ENCODE measurements around the gene EIF4G3. TPM values are rescaled to one million over a fixed set of nuclear protein-coding genes. Genes with fewer than 3 reads are reported as not detected.
"Not testable (repeated sequence)": the region's sequence is repeated elsewhere in the genome, so short reads cannot be mapped to it uniquely, and the experiment has no call there.

EIF4G3 gene
- total RNA-seq, 1 donor: 58.6 TPM

DNA sequence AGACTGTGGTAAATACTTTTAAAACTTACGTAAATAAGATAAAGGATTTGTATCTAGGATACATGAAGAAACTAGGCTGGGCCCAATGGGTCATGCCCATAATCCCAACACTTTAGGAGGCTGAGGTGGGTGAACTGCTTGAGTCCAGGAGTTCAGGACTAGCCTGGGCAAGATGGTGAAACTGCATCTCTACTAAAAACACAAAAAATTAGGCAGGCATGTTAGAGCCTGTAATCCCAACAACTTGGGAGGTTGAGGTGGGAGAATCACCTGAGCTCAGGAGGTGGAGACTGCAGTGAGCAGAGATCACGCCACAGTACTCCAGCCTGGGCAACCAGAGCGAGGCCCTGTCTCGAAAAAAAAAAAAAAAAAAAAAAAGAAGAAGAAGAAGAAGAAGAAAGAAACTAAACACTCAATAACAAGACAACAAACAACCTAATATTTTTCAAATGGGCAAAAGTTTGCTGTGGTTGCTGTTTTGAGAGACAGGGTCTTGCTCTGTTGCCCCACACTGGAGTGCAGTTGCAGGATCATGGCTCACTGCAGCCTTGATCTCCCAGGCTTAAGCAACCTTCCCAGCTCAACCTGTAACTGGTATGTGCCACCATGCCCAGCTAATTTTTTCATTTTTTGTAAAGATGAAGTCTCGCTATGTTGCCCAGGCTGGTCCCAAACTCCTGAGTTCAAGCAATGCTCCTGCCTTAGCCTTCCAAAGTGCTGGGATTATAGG is 78.3 kb downstream of the EIF4G3 start:
- TF ChIP-seq, protein P1, sequence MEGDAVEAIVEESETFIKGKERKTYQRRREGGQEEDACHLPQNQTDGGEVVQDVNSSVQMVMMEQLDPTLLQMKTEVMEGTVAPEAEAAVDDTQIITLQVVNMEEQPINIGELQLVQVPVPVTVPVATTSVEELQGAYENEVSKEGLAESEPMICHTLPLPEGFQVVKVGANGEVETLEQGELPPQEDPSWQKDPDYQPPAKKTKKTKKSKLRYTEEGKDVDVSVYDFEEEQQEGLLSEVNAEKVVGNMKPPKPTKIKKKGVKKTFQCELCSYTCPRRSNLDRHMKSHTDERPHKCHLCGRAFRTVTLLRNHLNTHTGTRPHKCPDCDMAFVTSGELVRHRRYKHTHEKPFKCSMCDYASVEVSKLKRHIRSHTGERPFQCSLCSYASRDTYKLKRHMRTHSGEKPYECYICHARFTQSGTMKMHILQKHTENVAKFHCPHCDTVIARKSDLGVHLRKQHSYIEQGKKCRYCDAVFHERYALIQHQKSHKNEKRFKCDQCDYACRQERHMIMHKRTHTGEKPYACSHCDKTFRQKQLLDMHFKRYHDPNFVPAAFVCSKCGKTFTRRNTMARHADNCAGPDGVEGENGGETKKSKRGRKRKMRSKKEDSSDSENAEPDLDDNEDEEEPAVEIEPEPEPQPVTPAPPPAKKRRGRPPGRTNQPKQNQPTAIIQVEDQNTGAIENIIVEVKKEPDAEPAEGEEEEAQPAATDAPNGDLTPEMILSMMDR (IDR thresholded peaks at IDR 0.05; ENCODE audit: insufficient read depth, low read length): no peak
- DNase-seq (ENCODE audit: low read depth): no peak
- H3K4me3 ChIP-seq (ENCODE audit: low read depth, low read length): no peak overlapping the region

DNA sequence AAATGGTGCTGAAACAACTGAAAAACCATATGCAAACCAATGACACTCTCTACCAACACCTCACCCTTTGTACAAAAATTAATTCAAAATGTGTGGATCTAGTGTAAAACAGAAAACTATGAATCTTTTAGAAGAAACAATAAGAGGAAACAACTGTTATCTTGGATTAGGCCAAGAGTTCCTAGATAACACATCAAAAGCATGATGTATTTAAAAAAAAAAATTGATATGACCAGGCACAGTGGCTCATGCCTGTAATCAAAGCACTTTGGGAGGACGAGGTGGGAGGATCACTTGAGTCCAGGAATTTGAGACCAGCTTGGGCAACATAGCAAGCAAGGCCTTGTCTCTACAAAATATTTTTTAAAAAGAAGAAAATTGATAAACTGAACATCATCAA is 79.0 kb downstream of the EIF4G3 start:
- no peak overlapping the region for H3K4me3 ChIP-seq (ENCODE audit: low read depth, low read length)
- TF ChIP-seq, protein P1 (IDR thresholded peaks at IDR 0.05; ENCODE audit: insufficient read depth, low read length): no peak
- no peak for DNase-seq (ENCODE audit: low read depth)

DNA sequence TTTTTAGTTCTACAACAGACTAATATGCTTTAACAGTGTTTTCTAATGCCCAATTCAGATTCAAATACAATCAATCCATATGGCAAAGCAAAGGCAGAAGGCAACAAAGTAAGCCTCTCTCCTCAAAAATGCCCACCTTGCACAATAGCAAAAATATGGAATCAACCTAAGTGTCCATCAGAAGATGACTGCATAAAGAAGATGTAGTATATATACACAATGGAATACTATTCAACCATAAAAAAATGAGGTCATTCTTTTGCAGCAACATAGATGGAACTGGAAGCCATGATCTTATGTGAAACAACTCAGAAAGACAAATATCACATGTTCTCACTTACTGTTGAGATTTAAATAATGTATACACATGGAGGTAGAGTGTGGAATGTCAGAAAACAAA is 80.7 kb downstream of the EIF4G3 start:
- TF ChIP-seq, protein P1 (IDR thresholded peaks at IDR 0.05; ENCODE audit: insufficient read depth, low read length): no peak
- DNase-seq (ENCODE audit: low read depth): no peak
- H3K4me3 ChIP-seq (ENCODE audit: low read depth, low read length): no peak overlapping the region

DNA sequence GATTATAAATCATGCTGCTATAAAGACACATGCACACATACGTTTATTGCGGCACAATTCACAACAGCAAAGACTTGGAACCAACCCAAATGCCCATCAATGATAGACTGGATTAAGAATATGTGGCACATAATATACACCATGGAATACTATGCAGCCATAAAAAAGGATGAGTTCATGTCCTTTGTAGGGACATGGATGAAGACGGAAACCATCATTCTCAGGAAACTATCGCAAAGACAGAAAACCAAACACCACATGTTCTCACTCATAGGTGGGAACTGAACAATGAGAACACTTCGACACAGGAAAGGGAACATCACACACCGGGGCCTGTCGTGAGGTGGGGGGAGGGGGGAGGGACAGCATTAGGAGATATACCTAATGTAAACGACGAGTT is 82.4 kb downstream of the EIF4G3 start:
- not testable (repeated sequence) for DNase-seq (ENCODE audit: low read depth); H3K4me3 ChIP-seq (ENCODE audit: low read depth, low read length)

DNA sequence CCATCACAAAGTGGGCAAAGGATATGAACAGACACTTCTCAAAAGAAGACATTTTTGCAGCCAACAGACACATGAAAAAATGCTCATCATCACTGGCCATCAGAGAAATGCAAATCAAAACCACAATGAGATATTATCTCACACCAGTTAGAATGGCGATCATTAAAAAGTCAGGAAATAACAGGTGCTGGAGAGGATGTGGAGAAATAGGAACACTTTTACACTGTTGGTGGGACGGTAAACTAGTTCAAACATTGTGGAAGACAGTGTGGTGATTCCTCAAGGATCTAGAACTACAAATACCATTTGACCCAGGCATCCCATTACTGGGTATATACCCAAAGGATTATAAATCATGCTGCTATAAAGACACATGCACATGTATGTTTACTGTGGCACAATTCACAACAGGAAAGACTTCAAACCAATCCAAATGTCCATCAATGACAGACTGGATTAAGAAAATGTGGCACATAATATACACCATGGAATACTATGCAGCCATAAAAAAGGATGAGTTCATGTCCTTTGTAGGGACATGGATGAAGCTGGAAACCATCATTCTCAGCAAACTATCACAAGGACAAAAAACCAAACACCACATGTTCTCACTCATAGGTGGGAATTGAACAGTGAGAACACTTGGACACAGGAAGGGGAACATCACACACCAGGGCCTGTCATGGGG is 83.3 kb downstream of the EIF4G3 start:
- DNase-seq (ENCODE audit: low read depth); H3K4me3 ChIP-seq (ENCODE audit: low read depth, low read length): not testable (repeated sequence)

DNA sequence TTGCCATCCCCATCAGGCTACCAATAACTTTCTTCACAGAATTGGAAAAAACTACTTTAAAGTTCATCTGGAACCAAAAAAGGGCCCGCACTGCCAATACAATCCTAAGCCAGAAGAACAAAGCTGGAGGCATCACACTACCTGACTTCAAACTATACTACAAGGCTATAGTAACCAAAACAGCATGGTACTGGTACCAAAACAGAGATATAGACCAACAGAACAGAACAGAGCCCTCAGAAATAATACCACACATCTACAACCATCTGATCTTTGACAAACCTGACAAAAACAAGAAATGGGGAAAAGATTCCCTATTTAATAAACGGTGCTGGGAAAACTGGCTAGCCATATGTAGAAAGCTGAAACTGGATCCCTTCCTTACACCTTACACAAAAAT is 84.2 kb downstream of the EIF4G3 start:
- not testable (repeated sequence) for DNase-seq (ENCODE audit: low read depth); H3K4me3 ChIP-seq (ENCODE audit: low read depth, low read length)

DNA sequence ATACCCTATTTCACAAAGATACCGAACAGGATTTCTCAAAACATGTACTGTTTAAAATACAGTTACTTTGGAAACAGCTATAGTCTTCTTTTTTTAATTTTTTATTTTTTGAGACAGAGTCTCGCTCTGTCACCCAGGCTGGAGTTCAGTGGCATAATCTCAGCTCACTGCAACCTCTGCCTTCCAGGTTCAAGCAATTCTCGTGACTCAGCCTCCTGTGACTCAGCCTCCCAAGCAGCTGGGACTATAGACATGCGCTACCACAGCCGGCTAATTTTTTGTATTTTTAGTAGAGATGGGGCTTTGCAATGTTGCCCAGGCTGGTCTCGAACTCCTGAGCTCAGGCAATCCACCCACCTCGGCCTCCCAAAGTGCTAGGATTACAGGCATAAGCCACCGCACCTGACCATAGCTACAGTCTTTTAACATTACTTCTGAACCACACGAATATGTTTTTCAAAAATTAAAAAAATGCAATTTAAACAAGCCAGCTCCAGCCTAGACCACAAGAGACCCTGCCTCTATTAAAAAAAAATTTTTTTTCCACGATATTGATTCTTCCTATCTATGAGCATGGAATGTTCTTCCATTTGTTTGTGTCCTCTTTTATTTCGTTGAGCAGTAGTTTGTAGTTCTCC is 85.5 kb downstream of the EIF4G3 start:
- not testable (repeated sequence) for H3K4me3 ChIP-seq (ENCODE audit: low read depth, low read length)
- DNase-seq (ENCODE audit: low read depth): peak; percentile 80

DNA sequence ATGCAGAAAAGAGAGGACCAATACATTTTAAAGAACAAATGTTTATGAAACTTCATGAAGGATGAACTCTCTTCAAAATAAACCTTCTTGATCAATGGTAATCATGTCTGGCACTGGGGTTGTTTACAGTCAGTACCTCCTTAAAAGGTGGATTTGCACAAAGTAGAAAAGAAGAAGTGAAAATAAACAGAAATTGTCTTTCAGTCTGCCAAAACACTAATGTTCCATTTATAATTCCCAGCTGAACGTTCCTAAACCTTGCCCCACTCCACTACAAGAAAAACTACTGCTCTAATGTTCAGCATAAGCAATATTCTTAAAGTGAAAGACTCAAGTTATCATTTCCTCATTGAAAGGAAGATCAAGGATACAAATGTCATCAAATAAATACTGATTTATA is 86.2 kb downstream of the EIF4G3 start:
- no peak overlapping the region for H3K4me3 ChIP-seq (ENCODE audit: low read depth, low read length)
- no peak for DNase-seq (ENCODE audit: low read depth)
- TF ChIP-seq, protein P1 (IDR thresholded peaks at IDR 0.05; ENCODE audit: insufficient read depth, low read length): no peak

DNA sequence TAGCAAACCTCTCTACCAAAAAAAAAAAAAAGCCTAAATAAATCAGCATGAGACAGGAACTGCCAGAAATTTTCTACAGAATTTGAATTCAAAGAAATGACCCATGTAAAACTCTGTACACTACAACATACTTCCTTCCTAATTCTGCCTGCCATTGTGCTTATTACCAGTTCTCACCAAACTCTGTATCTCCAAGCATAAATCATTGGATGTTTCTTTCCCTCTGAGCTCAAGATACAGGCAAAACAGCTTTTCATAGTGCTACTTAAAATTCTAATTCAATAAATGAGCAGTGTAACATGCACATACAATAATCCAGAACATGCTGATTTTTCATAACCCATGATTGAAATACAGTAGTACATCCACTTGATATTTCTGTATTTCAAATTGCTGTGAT is 87.0 kb downstream of the EIF4G3 start:
- TF ChIP-seq, protein P1 (IDR thresholded peaks at IDR 0.05; ENCODE audit: insufficient read depth, low read length): no peak
- no peak overlapping the region for H3K4me3 ChIP-seq (ENCODE audit: low read depth, low read length)
- DNase-seq (ENCODE audit: low read depth): no peak

Measured in fibroblast of the aortic adventitia (primary cell).